ENCODE data around the gene ABHD16B. TPM values are rescaled to one million over a fixed set of nuclear protein-coding genes. Genes with fewer than 3 reads are reported as not detected.

ABHD16B gene
- total and polyA plus RNA-seq, 2 of the 13 experiments (the other 11 are each of a cell fraction or from before 2014, with no cell fraction given), result not detected

DNA sequence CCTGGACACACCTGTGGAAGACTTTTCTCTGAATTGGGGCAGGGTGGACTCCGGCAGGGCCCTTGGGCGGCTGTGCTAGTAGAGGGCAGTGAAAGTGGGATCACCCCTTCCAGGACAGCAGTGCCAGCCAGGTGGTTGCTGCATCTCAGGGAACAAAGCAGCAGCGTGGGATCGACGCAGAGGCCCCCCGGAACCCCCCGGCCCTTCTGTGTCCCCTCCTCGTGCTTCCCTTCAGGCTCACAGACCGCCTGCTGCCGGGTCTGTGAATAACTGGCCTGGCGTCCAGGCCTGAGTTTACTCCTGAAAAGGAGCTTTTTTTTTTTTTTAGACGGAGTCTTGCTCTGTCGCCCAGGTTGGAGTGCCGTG lies 24.7 kb downstream of the ABHD16B start:
- Histone ChIP-seq H3K4me2 (ENCODE audit: low read depth, low read length) (no peak overlapping the region), H3K27ac (ENCODE audit: extremely low read length, insufficient read depth, low read length) (no peak overlapping the region), H3K9ac (ENCODE audit: insufficient read depth, low read depth, low read length) (no peak overlapping the region), H2AFZ (ENCODE audit: low read length) (no peak overlapping the region), H3K36me3 (replicated peaks in 1 of 2; ENCODE audit: control insufficient read depth in 1 of 2, insufficient read depth in 2 of 2, low read length in 2 of 2) (peaks cover 73 to 90% of the 10 kb centered on the region in 2 experiments), H3K79me2 (ENCODE audit: insufficient read depth, low read length) (peaks cover 19% of the 10 kb centered on the region), H3K4me3 (replicated peaks in 1 of 3; ENCODE audit: insufficient read depth in 1 of 3, low read depth in 2 of 3, low read length in 3 of 3) (no peak overlapping the region), H4K20me1 (ENCODE audit: insufficient read depth, low read length) (peaks cover 33% of the 10 kb centered on the region; the same call in 1 of the 2 replicates), H3K4me1 (ENCODE audit: insufficient read depth, low read length) (no peaks in the 10 kb centered on the region), H3K9me3 (ENCODE audit: low read length) (no peaks in the 10 kb centered on the region), H3K27me3 (ENCODE audit: control insufficient read depth in 1 of 2, insufficient read depth in 2 of 2, low read length in 2 of 2) (no peaks in the 10 kb centered on the region)
- ChIA-PET CTCF (ENCODE audit: low intra/inter-chr PET ratio, low total read pairs) (no interaction called here), POLR2A (interaction anchor here (1.0 to 1.6 kb wide), 2 partner anchors 21 to 27 kb away, joined by 3 to 6 read pairs; partner anchors contain the start of gene TPD52L2)
- no TSS peak for BruUV-seq (replicated peaks)
- no peak for FAIRE-seq
- no peak for ATAC-seq
- intact Hi-C loops (cut with micrococcal nuclease; ENCODE audit: unreplicated experiment) (no loop called here), in situ Hi-C loops (cut with HindIII; ENCODE audit: extremely low pct_ligation_motif_present, low pct_unique_long_range_greater_than_20kb) (no loop called here)
- 97% methylated on average over 14 of the region's 14 CpGs for WGBS (ENCODE audit: low lambda C conversion rate)
- DNase-seq (ENCODE audit: low spot score), result no peak
- TF ChIP-seq TEAD3 (CRISPR knock-in tag; optimal IDR thresholded peaks at IDR 0.05; ENCODE audit: borderline replicate concordance), result no peak
- no peak for TF ChIP-seq TAF15 (IDR thresholded peaks at IDR 0.05; ENCODE audit: low read depth, low read length, poor library complexity, severe bottlenecking)
- TF ChIP-seq, protein P1, sequence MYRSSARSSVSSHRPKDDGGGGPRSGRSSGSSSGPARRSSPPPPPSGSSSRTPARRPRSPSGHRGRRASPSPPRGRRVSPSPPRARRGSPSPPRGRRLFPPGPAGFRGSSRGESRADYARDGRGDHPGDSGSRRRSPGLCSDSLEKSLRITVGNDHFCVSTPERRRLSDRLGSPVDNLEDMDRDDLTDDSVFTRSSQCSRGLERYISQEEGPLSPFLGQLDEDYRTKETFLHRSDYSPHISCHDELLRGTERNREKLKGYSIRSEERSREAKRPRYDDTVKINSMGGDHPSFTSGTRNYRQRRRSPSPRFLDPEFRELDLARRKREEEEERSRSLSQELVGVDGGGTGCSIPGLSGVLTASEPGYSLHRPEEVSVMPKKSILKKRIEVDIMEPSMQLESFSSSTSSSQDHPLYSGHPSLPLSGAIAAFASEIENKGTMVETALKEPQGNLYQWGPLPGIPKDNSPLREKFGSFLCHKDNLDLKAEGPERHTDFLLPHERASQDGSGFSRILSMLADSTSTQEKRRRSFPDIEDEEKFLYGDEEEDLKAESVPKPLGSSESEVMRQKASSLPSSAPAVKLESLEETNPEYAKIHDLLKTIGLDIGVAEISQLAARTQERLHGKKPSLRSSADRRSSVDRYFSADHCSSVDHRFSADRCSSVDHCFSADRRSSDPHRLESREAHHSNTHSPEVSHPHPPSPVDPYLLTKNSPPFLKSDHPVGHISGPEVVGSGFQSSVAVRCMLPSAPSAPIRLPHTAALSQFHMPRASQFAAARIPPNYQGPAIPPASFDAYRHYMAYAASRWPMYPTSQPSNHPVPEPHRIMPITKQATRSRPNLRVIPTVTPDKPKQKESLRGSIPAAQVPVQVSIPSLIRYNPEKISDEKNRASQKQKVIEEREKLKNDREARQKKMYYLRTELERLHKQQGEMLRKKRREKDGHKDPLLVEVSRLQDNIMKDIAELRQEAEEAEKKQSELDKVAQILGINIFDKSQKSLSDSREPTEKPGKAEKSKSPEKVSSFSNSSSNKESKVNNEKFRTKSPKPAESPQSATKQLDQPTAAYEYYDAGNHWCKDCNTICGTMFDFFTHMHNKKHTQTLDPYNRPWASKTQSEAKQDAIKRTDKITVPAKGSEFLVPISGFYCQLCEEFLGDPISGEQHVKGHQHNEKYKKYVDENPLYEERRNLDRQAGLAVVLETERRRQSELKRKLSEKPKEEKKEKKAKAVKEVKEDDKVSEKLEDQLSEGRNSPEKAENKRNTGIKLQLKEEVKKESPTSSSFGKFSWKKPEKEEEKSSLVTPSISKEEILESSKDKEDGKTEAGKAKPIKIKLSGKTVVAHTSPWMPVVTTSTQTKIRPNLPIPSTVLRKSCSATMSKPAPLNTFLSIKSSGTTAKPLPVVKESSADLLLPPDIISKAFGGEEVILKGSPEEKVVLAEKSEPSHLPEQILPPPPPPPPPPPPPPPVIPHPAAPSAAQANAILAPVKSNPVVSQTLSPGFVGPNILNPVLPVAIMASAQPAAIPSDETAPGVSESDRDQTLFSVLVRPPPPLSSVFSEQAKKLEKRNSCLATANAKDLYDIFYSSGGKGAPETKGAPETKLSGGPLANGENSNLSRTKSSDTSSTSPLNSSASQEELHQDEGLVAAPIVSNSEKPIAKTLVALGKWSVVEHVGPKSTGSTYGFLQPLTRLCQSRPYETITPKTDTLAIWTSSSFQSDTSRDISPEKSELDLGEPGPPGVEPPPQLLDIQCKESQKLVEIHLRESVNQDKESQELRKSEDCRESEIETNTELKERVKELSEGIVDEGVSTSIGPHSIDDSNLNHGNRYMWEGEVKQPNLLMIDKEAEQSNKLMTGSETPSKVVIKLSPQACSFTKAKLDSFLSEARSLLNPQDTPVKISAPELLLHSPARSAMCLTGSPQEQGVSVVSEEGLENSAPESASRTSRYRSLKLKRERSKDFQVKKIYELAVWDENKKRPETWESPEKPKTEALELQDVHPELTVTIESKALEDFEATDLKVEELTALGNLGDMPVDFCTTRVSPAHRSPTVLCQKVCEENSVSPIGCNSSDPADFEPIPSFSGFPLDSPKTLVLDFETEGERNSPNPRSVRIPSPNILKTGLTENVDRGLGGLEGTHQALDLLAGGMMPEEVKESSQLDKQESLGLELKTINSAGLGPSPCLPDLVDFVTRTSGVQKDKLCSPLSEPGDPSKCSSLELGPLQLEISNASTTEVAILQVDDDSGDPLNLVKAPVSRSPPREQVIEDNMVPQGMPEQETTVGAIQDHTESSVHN (CRISPR knock-in tag; IDR thresholded peaks at IDR 0.05), result no peak
- TF ChIP-seq ZNF496 (CRISPR knock-in tag; IDR thresholded peaks at IDR 0.05; ENCODE audit: insufficient replicate concordance), result no peak
- TF ChIP-seq PHF8 (CRISPR knock-in tag; IDR thresholded peaks at IDR 0.05), result no peak
- TF ChIP-seq, protein P2, sequence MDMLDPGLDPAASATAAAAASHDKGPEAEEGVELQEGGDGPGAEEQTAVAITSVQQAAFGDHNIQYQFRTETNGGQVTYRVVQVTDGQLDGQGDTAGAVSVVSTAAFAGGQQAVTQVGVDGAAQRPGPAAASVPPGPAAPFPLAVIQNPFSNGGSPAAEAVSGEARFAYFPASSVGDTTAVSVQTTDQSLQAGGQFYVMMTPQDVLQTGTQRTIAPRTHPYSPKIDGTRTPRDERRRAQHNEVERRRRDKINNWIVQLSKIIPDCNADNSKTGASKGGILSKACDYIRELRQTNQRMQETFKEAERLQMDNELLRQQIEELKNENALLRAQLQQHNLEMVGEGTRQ (IDR thresholded peaks at IDR 0.05; ENCODE audit: low read depth, low read length), result no peak
- TF ChIP-seq, protein P2 (CRISPR knock-in tag; IDR thresholded peaks at IDR 0.05; ENCODE audit: borderline replicate concordance), result no peak
- no peak for TF ChIP-seq SATB2 (CRISPR knock-in tag; IDR thresholded peaks at IDR 0.05)
- TF ChIP-seq, protein P3, sequence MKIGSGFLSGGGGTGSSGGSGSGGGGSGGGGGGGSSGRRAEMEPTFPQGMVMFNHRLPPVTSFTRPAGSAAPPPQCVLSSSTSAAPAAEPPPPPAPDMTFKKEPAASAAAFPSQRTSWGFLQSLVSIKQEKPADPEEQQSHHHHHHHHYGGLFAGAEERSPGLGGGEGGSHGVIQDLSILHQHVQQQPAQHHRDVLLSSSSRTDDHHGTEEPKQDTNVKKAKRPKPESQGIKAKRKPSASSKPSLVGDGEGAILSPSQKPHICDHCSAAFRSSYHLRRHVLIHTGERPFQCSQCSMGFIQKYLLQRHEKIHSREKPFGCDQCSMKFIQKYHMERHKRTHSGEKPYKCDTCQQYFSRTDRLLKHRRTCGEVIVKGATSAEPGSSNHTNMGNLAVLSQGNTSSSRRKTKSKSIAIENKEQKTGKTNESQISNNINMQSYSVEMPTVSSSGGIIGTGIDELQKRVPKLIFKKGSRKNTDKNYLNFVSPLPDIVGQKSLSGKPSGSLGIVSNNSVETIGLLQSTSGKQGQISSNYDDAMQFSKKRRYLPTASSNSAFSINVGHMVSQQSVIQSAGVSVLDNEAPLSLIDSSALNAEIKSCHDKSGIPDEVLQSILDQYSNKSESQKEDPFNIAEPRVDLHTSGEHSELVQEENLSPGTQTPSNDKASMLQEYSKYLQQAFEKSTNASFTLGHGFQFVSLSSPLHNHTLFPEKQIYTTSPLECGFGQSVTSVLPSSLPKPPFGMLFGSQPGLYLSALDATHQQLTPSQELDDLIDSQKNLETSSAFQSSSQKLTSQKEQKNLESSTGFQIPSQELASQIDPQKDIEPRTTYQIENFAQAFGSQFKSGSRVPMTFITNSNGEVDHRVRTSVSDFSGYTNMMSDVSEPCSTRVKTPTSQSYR (CRISPR knock-in tag; IDR thresholded peaks at IDR 0.05; ENCODE audit: borderline replicate concordance), result no peak
- TF ChIP-seq TCF12 (IDR thresholded peaks at IDR 0.05), result no peak
- no peak for TF ChIP-seq TCF12 (CRISPR knock-in tag; IDR thresholded peaks at IDR 0.05)
- no peak for TF ChIP-seq HOXA3 (CRISPR knock-in tag; IDR thresholded peaks at IDR 0.05)
- TF ChIP-seq KLF9 (CRISPR knock-in tag; IDR thresholded peaks at IDR 0.05; ENCODE audit: low read depth), result no peak

Data from HepG2 (cell line).